ENCODE measurements around the gene SPATA31A7. TPM values are rescaled to one million over a fixed set of nuclear protein-coding genes. Genes with fewer than 3 reads are reported as not detected.
"Not testable (repeated sequence)": the region's sequence is repeated elsewhere in the genome, so short reads cannot be mapped to it uniquely, and the experiment has no call there.

SPATA31A7 gene
- not detected in 2 replicates for total RNA-seq (2021; fragmentation: NEBNext Ultra II Directional; extraction: Animal tissue kit (Norgen Biotek cat#: 25700))
- 0.24 and 0.44 TPM in 2 replicates for polyA plus RNA-seq (2011; rRNA removed)
- 0.06 TPM for polyA plus RNA-seq (2011; cell fraction: cytosol; rRNA removed)
- polyA plus RNA-seq (2011; cell fraction: nucleus; rRNA removed): not detected
- 0.29 TPM in 1 of 4 replicates, not detected in the others for polyA plus RNA-seq (2012, experiment 1 of 2)
- polyA plus RNA-seq (2012, experiment 2 of 2): not detected
- not detected for polyA plus RNA-seq (2013, experiment 1 of 2)
- 0.11 TPM for polyA plus RNA-seq (2013, experiment 2 of 2)
- polyA minus RNA-seq (2011; rRNA and poly(A)+ RNA removed): 0.29 TPM in 1 of 2 replicates, not detected in the other
- polyA minus RNA-seq (2011; cell fraction: cytosol; rRNA and poly(A)+ RNA removed): not detected
- 1.9 TPM for polyA minus RNA-seq (2011; cell fraction: nucleus; rRNA and poly(A)+ RNA removed)
- long read RNA-seq, experiment 1: 0 reads
- long read RNA-seq, experiment 2: 0 reads

GRCh38 chr9:61189736-61190135 is at the start of gene SPATA31A7:
SPATA31A7 (plus strand) TSS chr9:61190036; CDS start chr9:61190065, 29 bp downstream.
- H3K18ac ChIP-seq (ENCODE audit: extremely low read depth, low read length); H3K4me2 ChIP-seq (ENCODE audit: insufficient read depth in 1 of 2, low read depth in 2 of 2, low read length in 2 of 2); H4K20me1 ChIP-seq (replicated peaks in 1 of 2; ENCODE audit: control insufficient read depth in 1 of 2, insufficient read depth in 2 of 2, low read length in 2 of 2); DNase-seq (ENCODE audit: low read depth in 1 of 2, low spot score in 2 of 2); CTCF ChIA-PET (ENCODE audit: partially characterized antibody); H3K4ac ChIP-seq (replicated peaks; ENCODE audit: insufficient read length, low read depth, low read length); H2BK12ac ChIP-seq (ENCODE audit: low read depth, low read length); H4K5ac ChIP-seq (ENCODE audit: insufficient read length, low read depth, low read length); H2BK15ac ChIP-seq (ENCODE audit: low read length); H3K36me3 ChIP-seq (ENCODE audit: control insufficient read depth in 2 of 4, insufficient read depth in 4 of 4, low read length in 3 of 4); H3K79me2 ChIP-seq (ENCODE audit: control insufficient read depth in 1 of 2, insufficient read depth in 2 of 2, low read length in 2 of 2); H3K23ac ChIP-seq (ENCODE audit: insufficient read length); H3K9me3 ChIP-seq (ENCODE audit: insufficient read depth in 2 of 2, low read depth in 1 of 2, low read length in 1 of 2); H3K27me3 ChIP-seq (replicated peaks in 1 of 4; ENCODE audit: control insufficient read depth in 3 of 4, extremely low read depth in 1 of 4, insufficient read depth in 3 of 4, low read length in 3 of 4); H3K4me1 ChIP-seq (replicated peaks in 1 of 4; ENCODE audit: control insufficient read depth in 3 of 4, insufficient read depth in 4 of 4, low read length in 3 of 4); H3K9ac ChIP-seq (replicated peaks in 1 of 4; ENCODE audit: extremely low read depth in 1 of 4, low read depth in 3 of 4, low read length in 3 of 4); FAIRE-seq; POLR2A ChIA-PET (ENCODE audit: partially characterized antibody); H2AFZ ChIP-seq (ENCODE audit: low read length); H3K79me1 ChIP-seq (ENCODE audit: low read depth, low read length); H3K56ac ChIP-seq (replicated peaks; ENCODE audit: insufficient read length, low read depth, low read length); H3K14ac ChIP-seq (ENCODE audit: insufficient read length); H3K23me2 ChIP-seq (ENCODE audit: low read depth, low read length); H2AK5ac ChIP-seq (ENCODE audit: low read depth, low read length); H2BK20ac ChIP-seq (ENCODE audit: low read length); H3K27ac ChIP-seq (ENCODE audit: low read depth, low read length); H4K91ac ChIP-seq (replicated peaks; ENCODE audit: insufficient read length, low read length); H3K4me3 ChIP-seq (ENCODE audit: extremely low read depth in 1 of 4, insufficient read depth in 2 of 4, low read depth in 3 of 4, low read length in 4 of 4); H2BK120ac ChIP-seq (replicated peaks; ENCODE audit: low read depth, low read length); H2BK5ac ChIP-seq (ENCODE audit: low read depth, low read length); H4K8ac ChIP-seq (ENCODE audit: extremely low read depth, insufficient read depth, low read length): not testable (repeated sequence)
- WGBS, 2 experiments (ENCODE audit: extremely low coverage in 1 of 2, insufficient coverage in 1 of 2, insufficient read length in 1 of 2, insufficient replicate concordance in 2 of 2, low coverage in 1 of 2, low lambda C conversion rate in 2 of 2, missing lambda C conversion rate in 1 of 2): no CpG with 5 or more reads among the region's 7 CpGs

- H3K27me3 ChIP-seq (replicated peaks in 1 of 4; ENCODE audit: control insufficient read depth in 3 of 4, extremely low read depth in 1 of 4, insufficient read depth in 3 of 4, low read length in 3 of 4); H3K79me2 ChIP-seq (ENCODE audit: control insufficient read depth in 1 of 2, insufficient read depth in 2 of 2, low read length in 2 of 2); H2BK5ac ChIP-seq (ENCODE audit: low read depth, low read length); H4K5ac ChIP-seq (ENCODE audit: insufficient read length, low read depth, low read length); H3K79me1 ChIP-seq (ENCODE audit: low read depth, low read length); H3K14ac ChIP-seq (ENCODE audit: insufficient read length); H2AFZ ChIP-seq (ENCODE audit: low read length); H3K4me3 ChIP-seq (ENCODE audit: extremely low read depth in 1 of 4, insufficient read depth in 2 of 4, low read depth in 3 of 4, low read length in 4 of 4); H4K91ac ChIP-seq (replicated peaks; ENCODE audit: insufficient read length, low read length); H3K56ac ChIP-seq (replicated peaks; ENCODE audit: insufficient read length, low read depth, low read length); H3K4me1 ChIP-seq (replicated peaks in 1 of 4; ENCODE audit: control insufficient read depth in 3 of 4, insufficient read depth in 4 of 4, low read length in 3 of 4); H3K4me2 ChIP-seq (ENCODE audit: insufficient read depth in 1 of 2, low read depth in 2 of 2, low read length in 2 of 2); H2BK12ac ChIP-seq (ENCODE audit: low read depth, low read length); H3K23me2 ChIP-seq (ENCODE audit: low read depth, low read length); CTCF ChIA-PET (ENCODE audit: partially characterized antibody); H2BK15ac ChIP-seq (ENCODE audit: low read length); H4K20me1 ChIP-seq (replicated peaks in 1 of 2; ENCODE audit: control insufficient read depth in 1 of 2, insufficient read depth in 2 of 2, low read length in 2 of 2); H3K4ac ChIP-seq (replicated peaks; ENCODE audit: insufficient read length, low read depth, low read length); H3K27ac ChIP-seq (ENCODE audit: low read depth, low read length); H2BK20ac ChIP-seq (ENCODE audit: low read length); H3K36me3 ChIP-seq (ENCODE audit: control insufficient read depth in 2 of 4, insufficient read depth in 4 of 4, low read length in 3 of 4); H3K9ac ChIP-seq (replicated peaks in 1 of 4; ENCODE audit: extremely low read depth in 1 of 4, low read depth in 3 of 4, low read length in 3 of 4); H3K9me3 ChIP-seq (ENCODE audit: insufficient read depth in 2 of 2, low read depth in 1 of 2, low read length in 1 of 2); DNase-seq (ENCODE audit: low read depth in 1 of 2, low spot score in 2 of 2); FAIRE-seq; H4K8ac ChIP-seq (ENCODE audit: extremely low read depth, insufficient read depth, low read length); H3K23ac ChIP-seq (ENCODE audit: insufficient read length); H3K18ac ChIP-seq (ENCODE audit: extremely low read depth, low read length); H2BK120ac ChIP-seq (replicated peaks; ENCODE audit: low read depth, low read length); H2AK5ac ChIP-seq (ENCODE audit: low read depth, low read length); POLR2A ChIA-PET (ENCODE audit: partially characterized antibody): not testable (repeated sequence)
- 100% methylated on average over 1 of the region's 4 CpGs; no CpG with 5 or more reads in 1 of the 2 experiments for WGBS, 2 experiments (ENCODE audit: extremely low coverage in 1 of 2, insufficient coverage in 1 of 2, insufficient read length in 1 of 2, insufficient replicate concordance in 2 of 2, low coverage in 1 of 2, low lambda C conversion rate in 2 of 2, missing lambda C conversion rate in 1 of 2)
Measured at GRCh38 chr9:61226438-61226837, 36.6 kb downstream of the SPATA31A7 start.

All from H1 (cell line).